C4-2B (cell line): ENCODE results near the gene L3MBTL4.

Source experiments
- CTCF ChIP-seq: fragments of 450-650 bp; conservative IDR thresholded peaks from 2 replicates; pipeline ENCODE4 v1.5.1; 2017; ENCODE audit warnings: mild to moderate bottlenecking
- ZFX ChIP-seq: fragments of 450-650 bp; IDR thresholded peaks from 2 replicates; pipeline ENCODE4 v1.6.1; 2017

GRCh38 chr18:6001867-6002266, 412.8 kb downstream of the L3MBTL4 start:
- no peak for TF ChIP-seq CTCF
- TF ChIP-seq ZFX, result no peak
